HG03342 (cell line): ENCODE measurements around the gene ADIPOR2.

Source experiments
- ATAC-seq: cut with Tn5 transposase; IDR thresholded peaks from one replicate; pipeline ENCODE4 v1.9.1; 2021; ENCODE audit warnings: mild to moderate bottlenecking, moderate library complexity; ENCODE audit not compliant: unreplicated experiment

The ADIPOR2 gene

GRCh38 chr12:1690578-1691122 is at the start of gene ADIPOR2:
ADIPOR2 (plus strand) TSS chr12:1691070; CDS start chr12:1754344, 63,274 bp downstream.
- peak; percentile 93 for ATAC-seq

- no peak for ATAC-seq
Observed at GRCh38 chr12:1642513-1642912, 48.4 kb upstream of the ADIPOR2 start.

GRCh38 chr12:1643043-1643442 is 47.8 kb upstream of the ADIPOR2 start:
- no peak for ATAC-seq

- ATAC-seq: no peak
Observed at GRCh38 chr12:1643905-1644533, 46.9 kb upstream of the ADIPOR2 start.

- no peak for ATAC-seq
Observed at GRCh38 chr12:1644534-1645438, 46.1 kb upstream of the ADIPOR2 start.

- no peak for ATAC-seq
Observed at GRCh38 chr12:1645819-1646218, 45.1 kb upstream of the ADIPOR2 start.

- no peak for ATAC-seq
Observed at GRCh38 chr12:1646569-1647284, 44.1 kb upstream of the ADIPOR2 start.

GRCh38 chr12:1647285-1647669 is 43.6 kb upstream of the ADIPOR2 start:
- ATAC-seq: no peak

GRCh38 chr12:1650260-1650977 is 40.5 kb upstream of the ADIPOR2 start:
- no peak for ATAC-seq

GRCh38 chr12:1650978-1651361 is 39.9 kb upstream of the ADIPOR2 start:
- ATAC-seq: no peak

GRCh38 chr12:1651946-1652345 is 38.9 kb upstream of the ADIPOR2 start:
- ATAC-seq: no peak

- no peak for ATAC-seq
Observed at GRCh38 chr12:1655225-1655788, 35.6 kb upstream of the ADIPOR2 start.

- ATAC-seq: no peak
Observed at GRCh38 chr12:1656902-1657301, 34.0 kb upstream of the ADIPOR2 start.

- ATAC-seq: no peak
Observed at GRCh38 chr12:1657688-1658087, 33.2 kb upstream of the ADIPOR2 start.

GRCh38 chr12:1660304-1661187 is 30.3 kb upstream of the ADIPOR2 start:
- ATAC-seq: no peak

- ATAC-seq: peak; percentile 62
Observed at GRCh38 chr12:1661553-1662335, 29.1 kb upstream of the ADIPOR2 start.

- no peak for ATAC-seq
Observed at GRCh38 chr12:1662761-1663439, 28.0 kb upstream of the ADIPOR2 start.
